A549 (cell line): ENCODE measurements around the gene CASP10.

Source experiments
- CHD2 ChIP-seq: fragments of 150-350 bp; IDR thresholded peaks from 2 replicates; pipeline ENCODE4 v1.6.1; 2014; ENCODE audit warnings: low read length; ENCODE audit not compliant: partially characterized antibody
- CTCF ChIP-seq: fragments of >200 bp; sonication (Bioruptor Twin); formaldehyde crosslinking; IDR thresholded peaks from 3 replicates; pipeline ENCODE4 v1.5.1; 2016
- ELK1 ChIP-seq: fragments of 150-350 bp; IDR thresholded peaks from 2 replicates; pipeline ENCODE4 v1.6.1; 2014; ENCODE audit warnings: low read depth, mild to moderate bottlenecking, low read length
- GATA3 ChIP-seq: IDR thresholded peaks from 2 replicates; pipeline ENCODE4 v1.6.1; 2012; ENCODE audit warnings: borderline replicate concordance
- MAX ChIP-seq: IDR thresholded peaks from 2 replicates; pipeline ENCODE4 v1.6.1; 2012
- RAD21 ChIP-seq, 2 experiments: fragments of >200 bp in 1 of 2; sonication (Bioruptor Twin) in 1 of 2; formaldehyde crosslinking in 1 of 2; IDR thresholded peaks in 1 of 2; conservative IDR thresholded peaks in 1 of 2; 2 replicates in 1 of 2; 3 replicates in 1 of 2; pipeline ENCODE4 v1.6.1; 2012 to 2018; ENCODE audit warnings: inconsistent platforms in 1 of 2
- SMC3 ChIP-seq: fragments of >200 bp; sonication (Bioruptor Twin); formaldehyde crosslinking; IDR thresholded peaks from 3 replicates; pipeline ENCODE4 v1.6.1; 2018; ENCODE audit warnings: inconsistent platforms
- USF2 ChIP-seq: fragments of 450-650 bp; IDR thresholded peaks from 2 replicates; pipeline ENCODE4 v1.6.1; 2014; ENCODE audit warnings: antibody characterized with exemption

GRCh38 chr2:201182650-201183364 is at the start of gene CASP10:
- TF ChIP-seq CTCF (peak; percentile 71), GATA3 (no peak), MAX (peak; percentile 17; the same call in 1 of the 2 replicates), SMC3 (peak; percentile 42), CHD2 (no peak), USF2 (no peak), ELK1 (no peak), RAD21 (conservative IDR thresholded peaks at IDR 0.05 in 1 of 2, IDR thresholded peaks at IDR 0.05 in 1 of 2) (peak; percentile 68 to 77)
